Kidney (tissue), 14 donors: ENCODE measurements around the gene STIM1. TPM values are rescaled to one million over a fixed set of nuclear protein-coding genes. Genes with fewer than 3 reads are reported as not detected.
A peak's percentile ranks its signal among the peaks of the same experiment; 100 is the strongest.

Source experiments
- DNase-seq, 5 donors: peaks; one replicate each; pipeline ENCODE4 v3.0.0-alpha.2; 2013 to 2020
- FAIRE-seq: peaks from 2 replicates; lab custom pipeline; 2012; peaks lifted over from hg19 to GRCh38; lab: Jason Lieb, UNC
- H3K27ac ChIP-seq, 2 donors: one replicate each; pipeline ENCODE4 v1.7.0; 2013; ENCODE audit warnings: low read depth in 2 of 2, low read length in 2 of 2, inconsistent platforms in 1 of 2
- H3K27me3 ChIP-seq: one replicate; pipeline ENCODE4 v1.7.1; 2013; ENCODE audit warnings: low read length, inconsistent platforms; ENCODE audit not compliant: control insufficient read depth, insufficient read depth
- H3K36me3 ChIP-seq, 3 donors: one replicate each; pipeline versions ENCODE4 v1.7.0 to v1.7.1; 2013; ENCODE audit warnings: low read length in 3 of 3, control low read depth in 1 of 3, inconsistent platforms in 1 of 3; ENCODE audit not compliant: insufficient read depth in 3 of 3, control insufficient read depth in 2 of 3
- H3K4me1 ChIP-seq, 3 donors: one replicate each; pipeline versions ENCODE4 v1.7.0 to v1.7.1; 2013; ENCODE audit warnings: low read length in 3 of 3, inconsistent platforms in 1 of 3, low read depth in 1 of 3; ENCODE audit not compliant: control insufficient read depth in 2 of 3, insufficient read depth in 2 of 3
- H3K4me3 ChIP-seq, 3 donors: one replicate each; pipeline versions ENCODE4 v1.7.0 to v1.8.1; 2013; ENCODE audit warnings: low read length in 3 of 3, control low read depth in 1 of 3, inconsistent platforms in 1 of 3
- H3K9ac ChIP-seq, 3 donors: one replicate each; pipeline versions ENCODE4 v1.7.0 to v1.7.1; 2013; ENCODE audit warnings: low read length in 3 of 3, control low read depth in 1 of 3, inconsistent platforms in 1 of 3
- H3K9me3 ChIP-seq, 3 donors: one replicate each; pipeline versions ENCODE4 v1.7.0 to v1.7.1; 2013; ENCODE audit warnings: low read length in 3 of 3, control low read depth in 1 of 3, inconsistent platforms in 1 of 3; ENCODE audit not compliant: control insufficient read depth in 2 of 3, insufficient read depth in 1 of 3
- CTCF ChIP-seq: IDR thresholded peaks from 3 replicates; pipeline ENCODE4 v1.5.1; 2012; ENCODE audit warnings: mild to moderate bottlenecking, moderate library complexity, borderline replicate concordance; ENCODE audit not compliant: insufficient read depth; ENCODE audit errors: extremely low read depth
- intact Hi-C: fragments of 100-400 bp; cut with DNase I; formaldehyde crosslinking; loops from one replicate; pipeline ENCODE4 v1.11.1; 2022
- polyA plus RNA-seq: library from polyadenylated mRNA; stranded (reverse); fragments of 350-450 nt; fragmentation: Illumina TruSeq; extraction: RNeasy Lipid Tissue Mini Kit (QIAGEN cat#74804); gene quantifications from one replicate; pipeline ENCODE4 v1.2.3, GENCODE V29; 2014; ENCODE audit warnings: low read depth, low replicate concordance; ENCODE audit not compliant: insufficient read depth
- total RNA-seq: library from RNA; stranded (reverse); fragmentation: NEBNext Ultra II Directional; extraction: Animal tissue kit (Norgen Biotek cat#: 25700); gene quantifications from one replicate; pipeline ENCODE4 v1.2.1, GENCODE V29; 2021
- donor health status: control.
- donor health status: control.
- donor health status: control.
- donor health status: control.
- donor health status: control.
- donor health status: DM: yes; HTN: yes; CAD: no.
- donor health status: Normal renal cell carcinoma (clear cell type).

Gene STIM1
- total and polyA plus RNA-seq, 2 donors from 2014 or later = 15.7 to 68.0 TPM

GRCh38 chr11:4066910-4067309, 211.4 kb downstream of the STIM1 start:
- no peak for TF ChIP-seq CTCF
- no peak for FAIRE-seq
- no peak for DNase-seq

DNA sequence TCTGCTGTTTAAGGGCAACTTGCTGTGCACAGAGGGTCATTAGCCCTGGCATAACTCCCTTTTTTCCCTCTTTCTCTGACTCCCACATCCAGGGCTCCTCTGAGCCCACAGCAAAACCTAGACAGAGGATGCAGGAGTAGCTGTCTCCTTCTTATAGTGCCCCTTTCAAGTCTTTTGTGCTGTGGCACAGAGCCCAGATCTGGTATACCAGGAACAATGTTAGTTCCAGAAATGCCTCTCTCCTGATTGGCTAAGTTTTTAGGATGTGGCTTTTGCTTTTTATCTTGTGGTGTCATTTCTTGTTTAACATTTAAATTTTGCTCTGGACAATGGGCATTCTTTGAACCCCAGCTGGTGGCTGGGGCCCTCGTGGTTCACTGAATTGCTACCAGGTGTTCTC, 213.5 kb downstream of the STIM1 start:
- H3K4me1 ChIP-seq = no peaks in the 10 kb centered on the region
- no peak overlapping the region for H3K27ac ChIP-seq
- no peaks in the 10 kb centered on the region for H3K27me3 ChIP-seq
- H3K9me3 ChIP-seq = no peaks in the 10 kb centered on the region
- no peak overlapping the region for H3K4me3 ChIP-seq
- no peak for TF ChIP-seq CTCF
- H3K9ac ChIP-seq = no peak overlapping the region
- DNase-seq (no peak), FAIRE-seq (no peak)
- intact Hi-C loops = no loop called here
- H3K36me3 ChIP-seq = no peaks in the 10 kb centered on the region

More at GRCh38 chr11:4066910-4067309, 211.4 kb downstream of the STIM1 start:
- H3K4me3 ChIP-seq = no peak overlapping the region
- no peaks in the 10 kb centered on the region for H3K27me3 ChIP-seq
- H3K9ac ChIP-seq = no peak overlapping the region
- H3K36me3 ChIP-seq = no peaks in the 10 kb centered on the region
- intact Hi-C loops = no loop called here
- no peaks in the 10 kb centered on the region for H3K4me1 ChIP-seq
- H3K9me3 ChIP-seq = no peaks in the 10 kb centered on the region
- no peak overlapping the region for H3K27ac ChIP-seq

DNA sequence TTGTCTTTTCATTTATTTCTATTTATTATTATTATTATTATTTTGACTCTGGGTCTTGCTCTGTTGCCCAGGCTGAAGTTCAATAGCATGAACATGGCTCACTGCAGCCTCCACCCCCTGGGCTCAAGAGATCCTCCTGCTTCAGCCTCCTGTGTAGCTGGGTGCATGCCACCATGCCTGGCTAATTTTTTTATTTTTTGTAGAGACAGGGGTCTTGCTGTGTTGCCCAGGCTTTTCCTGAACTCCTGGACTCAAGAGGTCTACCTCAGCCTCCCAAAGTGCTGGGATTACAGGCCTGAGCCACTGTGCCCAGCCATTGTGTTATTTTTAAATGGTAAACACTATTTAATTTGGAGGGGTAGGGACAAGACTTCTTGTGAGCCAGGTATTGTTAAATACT, 215.9 kb downstream of the STIM1 start:
- no peaks in the 10 kb centered on the region for H3K4me1 ChIP-seq
- no peak overlapping the region for H3K9ac ChIP-seq
- DNase-seq = no peak
- intact Hi-C loops = loop anchor here (5.0 kb wide), 1 partner anchor 219 kb away; no protein-coding TSS in a partner anchor
- no peaks in the 10 kb centered on the region for H3K9me3 ChIP-seq
- H3K4me3 ChIP-seq = no peak overlapping the region
- no peaks in the 10 kb centered on the region for H3K27me3 ChIP-seq
- FAIRE-seq = no peak
- no peak for TF ChIP-seq CTCF
- H3K36me3 ChIP-seq = no peaks in the 10 kb centered on the region
- H3K27ac ChIP-seq = no peak overlapping the region

DNA sequence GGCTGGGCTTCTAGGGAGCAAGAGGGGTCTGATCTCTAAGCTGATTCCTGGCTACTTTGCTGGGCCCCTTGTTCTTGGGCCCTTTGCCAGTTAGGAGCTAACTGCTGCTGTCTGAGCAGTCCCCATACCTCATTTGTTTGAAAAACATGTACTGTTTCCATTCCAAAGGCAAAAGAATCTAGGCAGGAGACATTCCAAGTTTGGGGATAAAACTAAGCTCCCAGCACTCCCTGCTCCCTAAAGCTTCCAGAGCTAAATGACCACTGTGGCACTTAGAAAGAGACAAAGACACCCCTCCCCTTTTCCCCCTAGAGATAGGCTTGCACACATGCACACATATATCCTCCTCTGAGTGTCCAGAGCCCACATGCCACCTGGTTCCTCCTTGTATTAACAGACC, 216.4 kb downstream of the STIM1 start:
- peak in 2 of 5 donors; percentile 50 to 59 for DNase-seq
- no peak for FAIRE-seq
- H3K9ac ChIP-seq = no peak overlapping the region
- H3K9me3 ChIP-seq = no peaks in the 10 kb centered on the region
- H3K27ac ChIP-seq = no peak overlapping the region
- no peaks in the 10 kb centered on the region for H3K27me3 ChIP-seq
- no peaks in the 10 kb centered on the region for H3K36me3 ChIP-seq
- no peak overlapping the region for H3K4me3 ChIP-seq
- no peaks in the 10 kb centered on the region for H3K4me1 ChIP-seq
- no peak for TF ChIP-seq CTCF
- intact Hi-C loops = loop anchor here (5.0 kb wide), 1 partner anchor 220 kb away; no protein-coding TSS in a partner anchor
